Thoracic aorta (tissue), 2 donors: Measurements from ENCODE around the gene AP1AR. TPM values are rescaled to one million over a fixed set of nuclear protein-coding genes. Genes with fewer than 3 reads are reported as not detected.

Experiments used
- ATAC-seq: fragments of 150-250 bp; one replicate; pipeline ENCODE4 v1.8.0; 2017; ENCODE audit warnings: low read depth; ENCODE audit not compliant: insufficient number of reproducible peaks, low FRiP score
- DNase-seq: peaks from one replicate; pipeline ENCODE4 v3.0.0-alpha.2; 2020; ENCODE audit warnings: low spot score
- H3K27ac ChIP-seq, 2 donors: fragments of 200-600 bp; sonication (generic); 1 replicate in 1 of 2; 2 replicates in 1 of 2; pipeline ENCODE4 v1.5.1; 2016; ENCODE audit warnings: mild to moderate bottlenecking in 2 of 2, moderate library complexity in 2 of 2
- H3K27me3 ChIP-seq: fragments of 200-600 bp; sonication (generic); replicated peaks from 2 replicates; pipeline ENCODE4 v1.6.0; 2016; ENCODE audit warnings: mild to moderate bottlenecking; ENCODE audit not compliant: insufficient read depth
- H3K36me3 ChIP-seq: fragments of 200-600 bp; sonication (generic); one replicate; pipeline ENCODE4 v1.5.1; 2016
- H3K4me1 ChIP-seq, 2 donors: fragments of 200-600 bp; sonication (generic); 1 replicate in 1 of 2; 2 replicates in 1 of 2; pipeline versions ENCODE4 v1.5.1 to v1.6.0; 2016; ENCODE audit warnings: low read depth in 2 of 2, mild to moderate bottlenecking in 1 of 2; ENCODE audit not compliant: control insufficient read depth in 1 of 2
- H3K4me3 ChIP-seq: fragments of 200-600 bp; sonication (generic); 2 replicates; pipeline ENCODE4 v1.5.1; 2016; ENCODE audit warnings: mild to moderate bottlenecking
- H3K9me3 ChIP-seq: fragments of 200-600 bp; sonication (generic); 2 replicates; pipeline ENCODE4 v1.5.1; 2016
- total RNA-seq, 2 donors: library from RNA; depleted of rRNA; stranded (reverse); fragments of >200 nt; gene quantifications; one replicate each; pipeline versions ENCODE4 v1.1.0 to v1.2.3, GENCODE V29; 2016
- TF ChIP-seq, protein P1 (sequence below): fragments of 200-600 bp; sonication (generic); IDR thresholded peaks from one replicate; pipeline ENCODE4 v1.5.1; 2019; ENCODE audit warnings: antibody characterized with exemption

Gene AP1AR
- total RNA-seq, 2 donors from 2014 or later, result 10.0 to 27.9 TPM

DNA sequence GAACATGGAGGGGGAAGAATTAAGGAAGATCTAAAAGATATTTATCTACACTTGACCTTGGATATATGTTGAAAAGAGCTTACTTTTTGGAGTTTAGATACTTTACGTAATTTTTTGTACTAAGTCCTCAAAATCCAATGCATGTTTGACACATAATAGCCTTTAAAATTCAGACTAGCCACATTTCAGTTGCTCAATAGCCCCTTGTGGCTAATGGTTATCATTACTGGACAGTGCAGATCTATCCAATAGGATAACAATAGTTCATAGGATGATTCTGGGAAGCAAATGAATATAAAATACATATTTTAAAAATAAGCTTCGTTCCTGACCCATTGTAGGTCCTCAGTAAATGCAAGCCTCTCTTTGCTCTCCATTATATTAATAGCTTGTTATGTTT is 13.8 kb downstream of the AP1AR start:
- Histone ChIP-seq H3K4me3 (no peak overlapping the region), H3K27ac (no peak overlapping the region), H3K4me1 (no peaks in the 10 kb centered on the region), H3K36me3 (no peaks in the 10 kb centered on the region), H3K9me3 (no peaks in the 10 kb centered on the region), H3K27me3 (no peaks in the 10 kb centered on the region)
- ATAC-seq (no peak), DNase-seq (no peak)
- TF ChIP-seq, protein P1, sequence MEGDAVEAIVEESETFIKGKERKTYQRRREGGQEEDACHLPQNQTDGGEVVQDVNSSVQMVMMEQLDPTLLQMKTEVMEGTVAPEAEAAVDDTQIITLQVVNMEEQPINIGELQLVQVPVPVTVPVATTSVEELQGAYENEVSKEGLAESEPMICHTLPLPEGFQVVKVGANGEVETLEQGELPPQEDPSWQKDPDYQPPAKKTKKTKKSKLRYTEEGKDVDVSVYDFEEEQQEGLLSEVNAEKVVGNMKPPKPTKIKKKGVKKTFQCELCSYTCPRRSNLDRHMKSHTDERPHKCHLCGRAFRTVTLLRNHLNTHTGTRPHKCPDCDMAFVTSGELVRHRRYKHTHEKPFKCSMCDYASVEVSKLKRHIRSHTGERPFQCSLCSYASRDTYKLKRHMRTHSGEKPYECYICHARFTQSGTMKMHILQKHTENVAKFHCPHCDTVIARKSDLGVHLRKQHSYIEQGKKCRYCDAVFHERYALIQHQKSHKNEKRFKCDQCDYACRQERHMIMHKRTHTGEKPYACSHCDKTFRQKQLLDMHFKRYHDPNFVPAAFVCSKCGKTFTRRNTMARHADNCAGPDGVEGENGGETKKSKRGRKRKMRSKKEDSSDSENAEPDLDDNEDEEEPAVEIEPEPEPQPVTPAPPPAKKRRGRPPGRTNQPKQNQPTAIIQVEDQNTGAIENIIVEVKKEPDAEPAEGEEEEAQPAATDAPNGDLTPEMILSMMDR, result no peak

DNA sequence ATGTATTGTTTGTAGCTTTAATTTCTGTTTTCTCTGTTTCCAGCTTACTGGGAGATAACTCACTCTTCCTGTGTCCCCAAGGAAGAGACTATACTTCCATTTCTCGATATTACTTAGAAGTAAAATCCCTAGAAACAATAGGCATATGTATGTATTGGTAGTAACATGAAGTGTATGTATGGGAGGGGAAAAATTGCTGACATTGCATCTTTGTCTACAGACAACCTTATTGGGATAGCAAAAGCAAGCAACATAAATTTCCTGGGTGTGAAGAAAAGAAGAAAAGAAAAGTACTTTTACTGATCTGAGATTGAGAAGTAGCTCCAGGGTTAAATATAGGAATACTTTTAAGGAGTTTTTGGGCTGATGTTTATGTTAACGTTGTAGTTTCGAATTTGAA is 15.4 kb downstream of the AP1AR start:
- no peaks in the 10 kb centered on the region for H3K9me3 ChIP-seq
- no peak overlapping the region for H3K27ac ChIP-seq
- DNase-seq (no peak), ATAC-seq (no peak)
- TF ChIP-seq, protein P1, result no peak
- H3K4me1 ChIP-seq, result peaks cover 0 to 9% of the 10 kb centered on the region in 2 donors
- no peak overlapping the region for H3K4me3 ChIP-seq
- H3K27me3 ChIP-seq, result no peaks in the 10 kb centered on the region
- H3K36me3 ChIP-seq, result no peaks in the 10 kb centered on the region

DNA sequence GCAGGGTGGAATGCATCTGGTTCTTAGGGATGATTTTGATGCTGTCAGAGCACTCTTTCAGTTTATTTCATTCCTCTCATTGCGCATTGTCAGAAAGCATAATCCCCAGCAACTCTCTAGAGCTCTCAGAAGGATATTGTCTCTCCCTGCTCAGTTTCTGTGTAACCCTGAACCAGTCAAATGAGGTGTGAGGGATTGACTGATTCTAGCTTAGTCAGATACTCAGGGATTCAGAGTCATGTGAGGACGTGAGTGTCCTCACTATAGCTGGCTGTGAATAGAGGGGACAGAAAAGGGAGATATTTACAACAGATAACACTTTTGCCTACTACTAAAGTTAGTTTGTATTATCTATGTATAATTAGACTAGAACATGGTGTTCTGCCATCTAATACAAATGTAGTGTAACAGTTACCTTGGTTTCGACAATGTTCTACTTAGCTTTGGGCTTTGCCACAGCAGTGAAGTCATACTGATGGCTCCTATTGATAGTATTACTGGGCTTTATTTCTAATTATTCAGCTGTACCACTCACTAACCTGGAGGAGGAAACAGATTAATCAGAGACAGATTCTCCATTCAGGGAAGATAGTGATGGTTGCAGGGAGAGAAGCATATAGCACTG is 19.5 kb downstream of the AP1AR start:
- H3K4me1 ChIP-seq, result peaks cover 0 to 13% of the 10 kb centered on the region in 2 donors
- no peaks in the 10 kb centered on the region for H3K9me3 ChIP-seq
- DNase-seq (no peak), ATAC-seq (no peak)
- no peak overlapping the region for H3K4me3 ChIP-seq
- H3K27me3 ChIP-seq, result no peaks in the 10 kb centered on the region
- TF ChIP-seq, protein P1, result no peak
- no peak overlapping the region for H3K27ac ChIP-seq
- H3K36me3 ChIP-seq, result no peaks in the 10 kb centered on the region

DNA sequence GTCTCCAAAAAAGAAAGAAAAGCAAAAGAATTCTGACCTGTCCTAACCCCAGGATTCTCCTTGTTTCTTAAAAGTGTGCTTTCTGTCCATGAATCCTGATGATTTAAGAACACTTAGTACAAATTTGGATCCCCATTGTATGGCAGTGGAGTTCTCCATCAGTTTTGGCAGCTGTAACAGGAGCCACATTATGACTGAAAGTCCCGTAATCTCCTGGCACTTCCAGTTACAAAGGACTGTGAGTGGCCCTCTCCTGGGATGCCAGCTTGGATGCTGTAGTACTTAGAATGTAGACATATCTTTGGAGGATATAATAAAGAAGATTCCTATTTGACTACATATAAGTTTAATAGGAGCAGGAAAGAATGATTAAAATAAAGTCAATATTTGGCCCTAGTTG is 20.6 kb downstream of the AP1AR start:
- H3K27me3 ChIP-seq, result no peaks in the 10 kb centered on the region
- DNase-seq, result no peak

DNA sequence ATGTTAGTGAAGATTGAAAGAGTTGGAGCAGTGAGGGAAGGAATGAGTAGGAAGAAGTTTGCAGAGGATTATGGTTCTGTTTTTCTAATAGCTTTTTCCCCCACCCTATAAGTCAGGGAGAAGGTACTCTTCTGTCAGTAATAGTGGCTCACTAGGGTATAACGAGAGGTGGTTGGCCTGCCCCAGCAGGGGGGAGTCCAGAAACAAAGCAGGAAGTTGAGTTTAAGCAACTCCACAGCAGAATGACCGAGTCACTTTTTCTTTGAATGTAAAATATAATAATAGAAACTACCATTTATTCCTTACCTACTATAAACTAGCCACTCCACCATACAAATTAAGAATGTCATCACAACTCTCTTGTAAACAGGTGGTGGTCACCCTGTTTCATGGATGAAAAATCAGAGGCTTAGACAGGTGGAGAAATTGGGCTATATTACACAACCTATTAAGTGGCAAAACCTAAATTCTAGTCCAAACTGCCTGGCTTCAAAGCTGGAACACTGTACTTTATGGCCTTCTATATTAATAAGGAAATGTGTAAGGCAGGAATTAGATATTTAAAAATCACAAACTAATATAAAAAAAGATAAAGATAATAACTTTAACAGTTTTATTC is 21.9 kb downstream of the AP1AR start:
- H3K4me1 ChIP-seq, result peaks cover 0 to 13% of the 10 kb centered on the region in 2 donors
- no peak for ATAC-seq
- no peak overlapping the region for H3K27ac ChIP-seq
- H3K36me3 ChIP-seq, result no peaks in the 10 kb centered on the region
- H3K27me3 ChIP-seq, result no peaks in the 10 kb centered on the region
- DNase-seq, result no peak
- TF ChIP-seq, protein P1, result no peak
- no peaks in the 10 kb centered on the region for H3K9me3 ChIP-seq
- H3K4me3 ChIP-seq, result no peak overlapping the region

More for the DNA sequence above, 20.6 kb downstream of the AP1AR start:
- Histone ChIP-seq H3K9me3 (no peaks in the 10 kb centered on the region), H3K4me3 (no peak overlapping the region), H3K4me1 (peaks cover 0 to 13% of the 10 kb centered on the region in 2 donors), H3K36me3 (no peaks in the 10 kb centered on the region), H3K27ac (no peak overlapping the region)
- TF ChIP-seq, protein P1, result no peak
- no peak for ATAC-seq
